ENCODE data around the gene SLC5A2. TPM values are rescaled to one million over a fixed set of nuclear protein-coding genes. Genes with fewer than 3 reads are reported as not detected.
A peak's percentile ranks its signal among the peaks of the same experiment; 100 is the strongest.
"Not testable (repeated sequence)": the region's sequence is repeated elsewhere in the genome, so short reads cannot be mapped to it uniquely, and the experiment has no call there.

The SLC5A2 gene
- total RNA-seq, 4 donors from 2014 or later, result not detected

DNA sequence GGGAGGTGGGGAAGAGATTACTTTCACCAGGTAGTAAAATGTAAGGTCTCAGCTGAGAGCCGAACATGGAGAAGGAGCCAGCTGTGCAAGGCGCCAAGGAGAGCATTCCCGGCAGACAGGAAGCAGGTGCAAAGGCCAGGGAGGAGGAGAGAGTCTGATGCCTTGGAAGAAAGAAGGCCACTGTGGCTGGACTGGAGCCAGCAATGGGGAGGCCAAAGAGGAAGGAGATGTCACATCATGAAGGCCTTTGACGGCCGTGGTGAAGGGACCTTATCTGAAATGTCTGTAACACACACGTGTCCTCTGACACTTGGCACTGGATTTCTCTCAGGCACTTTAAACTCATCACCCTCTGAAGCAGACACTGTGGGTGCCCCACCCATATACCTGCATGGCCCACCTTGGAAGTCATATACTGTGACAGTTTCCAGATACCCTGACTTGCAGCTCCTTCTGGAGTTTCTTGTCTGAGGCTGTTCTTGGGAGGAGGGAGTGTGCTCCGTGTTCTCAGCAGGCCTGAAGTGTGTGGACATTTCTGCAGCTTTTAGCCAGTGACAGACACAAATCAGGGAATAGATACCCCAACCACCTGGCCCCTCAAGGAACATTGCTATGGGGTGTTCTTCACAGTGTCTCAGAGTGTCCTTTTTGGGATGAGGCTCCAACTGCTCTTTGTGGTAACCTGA is 1.9 kb upstream of the SLC5A2 start:
- 13% methylated on average over 6 of the region's 7 CpGs; no CpG with 5 or more reads in 1 of the 2 donors for WGBS, 2 donors (ENCODE audit: low coverage in 1 of 2)
- ATAC-seq, result no peak
- H3K27me3 ChIP-seq, result peaks cover 14% of the 10 kb centered on the region
- no peak overlapping the region for H3K4me3 ChIP-seq
- H3K4me1 ChIP-seq, result peaks cover 0 to 37% (median 7%) of the 10 kb centered on the region in 3 donors
- H3K9me3 ChIP-seq, result no peaks in the 10 kb centered on the region
- peak overlapping the region in 1 of 4 donors; percentile 2 for H3K27ac ChIP-seq
- TF ChIP-seq, protein P1, sequence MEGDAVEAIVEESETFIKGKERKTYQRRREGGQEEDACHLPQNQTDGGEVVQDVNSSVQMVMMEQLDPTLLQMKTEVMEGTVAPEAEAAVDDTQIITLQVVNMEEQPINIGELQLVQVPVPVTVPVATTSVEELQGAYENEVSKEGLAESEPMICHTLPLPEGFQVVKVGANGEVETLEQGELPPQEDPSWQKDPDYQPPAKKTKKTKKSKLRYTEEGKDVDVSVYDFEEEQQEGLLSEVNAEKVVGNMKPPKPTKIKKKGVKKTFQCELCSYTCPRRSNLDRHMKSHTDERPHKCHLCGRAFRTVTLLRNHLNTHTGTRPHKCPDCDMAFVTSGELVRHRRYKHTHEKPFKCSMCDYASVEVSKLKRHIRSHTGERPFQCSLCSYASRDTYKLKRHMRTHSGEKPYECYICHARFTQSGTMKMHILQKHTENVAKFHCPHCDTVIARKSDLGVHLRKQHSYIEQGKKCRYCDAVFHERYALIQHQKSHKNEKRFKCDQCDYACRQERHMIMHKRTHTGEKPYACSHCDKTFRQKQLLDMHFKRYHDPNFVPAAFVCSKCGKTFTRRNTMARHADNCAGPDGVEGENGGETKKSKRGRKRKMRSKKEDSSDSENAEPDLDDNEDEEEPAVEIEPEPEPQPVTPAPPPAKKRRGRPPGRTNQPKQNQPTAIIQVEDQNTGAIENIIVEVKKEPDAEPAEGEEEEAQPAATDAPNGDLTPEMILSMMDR (IDR thresholded peaks at IDR 0.05), result no peak
- TF ChIP-seq EP300 (IDR thresholded peaks at IDR 0.05), result no peak
- no peak for TF ChIP-seq POLR2A (IDR thresholded peaks at IDR 0.05)
- peak; percentile 44 for TF ChIP-seq POLR2AphosphoS5 (IDR thresholded peaks at IDR 0.05)
- peaks cover 0 to 34% of the 10 kb centered on the region in 2 donors for H3K36me3 ChIP-seq

DNA sequence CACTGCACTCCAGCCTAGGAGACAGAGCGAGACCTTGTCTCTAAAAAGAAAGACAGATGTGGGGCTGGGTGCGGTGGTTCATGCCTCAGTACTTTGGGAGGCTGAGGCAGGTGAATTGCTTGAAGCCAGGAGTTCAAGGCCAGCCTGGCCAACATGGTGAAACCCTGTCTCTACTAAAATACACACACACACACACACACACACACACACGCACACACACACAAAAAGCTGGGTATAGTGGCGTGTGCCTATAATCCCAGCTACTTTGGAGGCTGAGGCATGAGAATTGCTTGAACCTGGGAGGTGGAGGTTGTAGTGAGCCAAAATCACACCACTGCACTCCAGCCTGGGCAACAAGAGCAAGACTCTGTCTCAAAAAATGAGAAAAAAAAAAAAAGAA is 1.1 kb downstream of the SLC5A2 start:
- H3K36me3 ChIP-seq, H3K27ac ChIP-seq, H3K9me3 ChIP-seq, ATAC-seq, H3K4me3 ChIP-seq: not testable (repeated sequence)
- Histone ChIP-seq H3K4me1 (peaks cover 0 to 41% (median 23%) of the 10 kb centered on the region in 3 donors), H3K27me3 (peaks cover 44% of the 10 kb centered on the region)
- 83 to 100% methylated on average over 2 to 4 of the region's 4 CpGs for WGBS, 2 donors (ENCODE audit: low coverage in 1 of 2)

DNA sequence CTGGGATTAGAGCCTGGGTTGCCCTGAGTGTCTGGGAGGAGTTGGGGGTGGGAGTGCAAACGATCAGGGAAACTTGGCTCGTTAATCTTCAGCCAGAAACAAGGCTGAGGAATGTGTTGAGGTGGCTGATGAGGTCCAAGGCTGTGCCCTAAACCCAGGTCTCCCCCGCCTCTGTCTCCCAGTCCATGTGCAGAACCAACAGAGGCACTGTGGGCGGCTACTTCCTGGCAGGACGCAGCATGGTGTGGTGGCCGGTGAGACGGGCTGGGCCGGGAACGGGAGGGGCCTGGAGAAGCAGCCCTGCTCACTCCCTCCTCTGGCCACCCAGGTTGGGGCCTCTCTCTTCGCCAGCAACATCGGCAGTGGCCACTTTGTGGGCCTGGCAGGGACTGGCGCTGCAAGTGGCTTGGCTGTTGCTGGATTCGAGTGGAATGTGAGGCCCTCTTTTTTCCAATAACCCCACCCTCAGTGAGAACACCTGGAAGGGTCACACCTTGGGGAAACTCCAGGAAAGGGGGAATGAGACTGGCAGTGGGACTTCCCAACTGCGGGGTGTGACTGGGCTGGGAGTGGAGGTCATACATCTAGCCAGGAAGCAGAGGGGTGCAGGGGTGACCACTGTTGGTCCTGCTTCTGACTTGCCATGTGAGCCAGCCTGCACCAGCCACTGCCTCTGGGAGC is 1.7 kb downstream of the SLC5A2 start:
- ATAC-seq, result no peak
- WGBS, 2 donors (ENCODE audit: low coverage in 1 of 2), result 39% methylated on average over 11 of the region's 14 CpGs; no CpG with 5 or more reads in 1 of the 2 donors

DNA sequence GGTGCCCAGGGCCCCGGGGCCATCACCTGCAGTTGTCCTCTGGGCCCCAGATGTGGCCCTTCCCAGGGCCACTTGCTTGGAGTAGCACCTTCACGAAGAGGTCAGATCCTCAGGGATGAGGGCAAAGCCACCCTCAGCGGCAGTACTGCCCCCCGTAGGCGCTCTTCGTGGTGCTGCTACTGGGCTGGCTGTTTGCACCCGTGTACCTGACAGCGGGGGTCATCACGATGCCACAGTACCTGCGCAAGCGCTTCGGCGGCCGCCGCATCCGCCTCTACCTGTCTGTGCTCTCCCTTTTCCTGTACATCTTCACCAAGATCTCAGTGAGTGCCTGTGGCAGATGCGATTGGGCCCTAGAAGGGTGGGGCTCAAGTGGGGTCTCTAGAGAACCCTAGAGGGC is 2.6 kb downstream of the SLC5A2 start:
- TF ChIP-seq POLR2A (IDR thresholded peaks at IDR 0.05), result no peak
- no peak for TF ChIP-seq EP300 (IDR thresholded peaks at IDR 0.05)
- TF ChIP-seq, protein P1 (IDR thresholded peaks at IDR 0.05), result no peak
- TF ChIP-seq POLR2AphosphoS5 (IDR thresholded peaks at IDR 0.05), result no peak
- Histone ChIP-seq H3K36me3 (peaks cover 0 to 10% of the 10 kb centered on the region in 2 donors), H3K27ac (no peak overlapping the region), H3K4me3 (no peak overlapping the region), H3K9me3 (no peaks in the 10 kb centered on the region), H3K27me3 (peaks cover 44% of the 10 kb centered on the region), H3K4me1 (peaks cover 0 to 33% (median 22%) of the 10 kb centered on the region in 3 donors)
- WGBS, 2 donors (ENCODE audit: low coverage in 1 of 2), result no CpG with 5 or more reads among the region's 17 CpGs
- ATAC-seq, result no peak

More for the DNA sequence above, 1.7 kb downstream of the SLC5A2 start:
- H3K9me3 ChIP-seq, result no peaks in the 10 kb centered on the region
- TF ChIP-seq EP300 (IDR thresholded peaks at IDR 0.05), result no peak
- no peak for TF ChIP-seq POLR2AphosphoS5 (IDR thresholded peaks at IDR 0.05)
- TF ChIP-seq POLR2A (IDR thresholded peaks at IDR 0.05), result no peak
- TF ChIP-seq, protein P1 (IDR thresholded peaks at IDR 0.05), result no peak
- H3K36me3 ChIP-seq, result peaks cover 0 to under 1% of the 10 kb centered on the region in 2 donors
- no peak overlapping the region for H3K4me3 ChIP-seq
- no peak overlapping the region for H3K27ac ChIP-seq
- peaks cover 0 to 42% (median 23%) of the 10 kb centered on the region in 3 donors for H3K4me1 ChIP-seq
- H3K27me3 ChIP-seq, result peaks cover 44% of the 10 kb centered on the region

DNA sequence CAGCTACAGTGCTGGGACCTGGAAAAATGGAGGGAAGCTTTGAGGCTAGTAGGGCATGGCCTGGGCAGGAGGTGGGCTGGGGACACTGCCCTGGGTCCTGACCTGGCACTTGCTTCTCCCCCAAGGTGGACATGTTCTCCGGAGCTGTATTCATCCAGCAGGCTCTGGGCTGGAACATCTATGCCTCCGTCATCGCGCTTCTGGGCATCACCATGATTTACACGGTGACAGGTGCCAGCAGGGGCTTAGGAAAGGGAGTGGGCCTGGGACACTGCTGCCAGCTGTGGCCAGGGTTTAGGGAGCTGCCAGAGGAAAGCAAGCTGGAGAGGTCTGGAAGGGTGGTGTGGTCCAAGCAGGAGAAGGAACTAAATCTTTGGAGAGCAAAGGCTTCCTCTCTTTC is 3.1 kb downstream of the SLC5A2 start:
- peaks cover 44% of the 10 kb centered on the region for H3K27me3 ChIP-seq
- WGBS, 2 donors (ENCODE audit: low coverage in 1 of 2), result 80 to 94% methylated on average over 1 to 5 of the region's 5 CpGs
- ATAC-seq, result no peak
- H3K4me3 ChIP-seq, result no peak overlapping the region
- no peaks in the 10 kb centered on the region for H3K9me3 ChIP-seq
- peaks cover 0 to 29% (median 19%) of the 10 kb centered on the region in 3 donors for H3K4me1 ChIP-seq
- H3K27ac ChIP-seq, result no peak overlapping the region
- H3K36me3 ChIP-seq, result peaks cover 0 to 14% of the 10 kb centered on the region in 2 donors
- TF ChIP-seq, protein P1 (IDR thresholded peaks at IDR 0.05), result no peak
- TF ChIP-seq POLR2A (IDR thresholded peaks at IDR 0.05) (no peak), EP300 (IDR thresholded peaks at IDR 0.05) (no peak), POLR2AphosphoS5 (IDR thresholded peaks at IDR 0.05) (no peak)

All from gastroesophageal sphincter (tissue), 4 donors.